ENCODE measurements around the gene PTPN6. TPM values are rescaled to one million over a fixed set of nuclear protein-coding genes. Genes with fewer than 3 reads are reported as not detected.

PTPN6 gene
- total and polyA plus RNA-seq, 2 of the 8 experiments (the other 6 are each of a cell fraction or from before 2014, with no cell fraction given): 16.3 to 28.4 TPM

- Histone ChIP-seq H3K27ac (ENCODE audit: low read depth, low read length) (no peak overlapping the region), H3K4me2 (ENCODE audit: insufficient read depth in 1 of 2, low read depth in 2 of 2, low read length in 2 of 2) (no peak overlapping the region), H4K91ac (replicated peaks; ENCODE audit: insufficient read length, low read length) (no peak overlapping the region), H3K4ac (replicated peaks; ENCODE audit: insufficient read length, low read depth, low read length) (no peak overlapping the region), H3K4me3 (ENCODE audit: extremely low read depth in 1 of 4, insufficient read depth in 2 of 4, low read depth in 3 of 4, low read length in 4 of 4) (no peak overlapping the region), H2BK120ac (replicated peaks; ENCODE audit: low read depth, low read length) (no peak overlapping the region), H3K14ac (ENCODE audit: insufficient read length) (no peak overlapping the region), H3K4me1 (replicated peaks in 1 of 4; ENCODE audit: control insufficient read depth in 3 of 4, insufficient read depth in 4 of 4, low read length in 3 of 4) (peaks cover 0 to 18% (median 10%) of the 10 kb centered on the region in 4 experiments; a peak in 6 of 7 replicates), H3K36me3 (ENCODE audit: control insufficient read depth in 2 of 4, insufficient read depth in 4 of 4, low read length in 3 of 4) (no peaks in the 10 kb centered on the region), H4K20me1 (replicated peaks in 1 of 2; ENCODE audit: control insufficient read depth in 1 of 2, insufficient read depth in 2 of 2, low read length in 2 of 2) (no peaks in the 10 kb centered on the region), H4K5ac (ENCODE audit: insufficient read length, low read depth, low read length) (no peak overlapping the region), H3K27me3 (replicated peaks in 1 of 4; ENCODE audit: control insufficient read depth in 3 of 4, extremely low read depth in 1 of 4, insufficient read depth in 3 of 4, low read length in 3 of 4) (no peaks in the 10 kb centered on the region), H3K56ac (replicated peaks; ENCODE audit: insufficient read length, low read depth, low read length) (no peak overlapping the region), H3K23ac (ENCODE audit: insufficient read length) (no peak overlapping the region), H2BK12ac (ENCODE audit: low read depth, low read length) (0 out of 2 replicates have a peak overlapping the region, but pooled peaks have one; percentile 17), H3K9me3 (ENCODE audit: insufficient read depth in 2 of 2, low read depth in 1 of 2, low read length in 1 of 2) (no peaks in the 10 kb centered on the region), H3K23me2 (ENCODE audit: low read depth, low read length) (peaks cover 4% of the 10 kb centered on the region), H2BK15ac (ENCODE audit: low read length) (no peak overlapping the region), H3K79me2 (ENCODE audit: control insufficient read depth in 1 of 2, insufficient read depth in 2 of 2, low read length in 2 of 2) (no peaks in the 10 kb centered on the region; a peak in 1 of 4 replicates), H3K18ac (ENCODE audit: extremely low read depth, low read length) (no peak overlapping the region), H2BK20ac (ENCODE audit: low read length) (no peak overlapping the region), H3K79me1 (ENCODE audit: low read depth, low read length) (peaks cover 5% of the 10 kb centered on the region), H4K8ac (ENCODE audit: extremely low read depth, insufficient read depth, low read length) (0 out of 2 replicates have a peak overlapping the region, but pooled peaks have one; percentile 14), H2AFZ (ENCODE audit: low read length) (no peak overlapping the region), H3K9ac (replicated peaks in 1 of 4; ENCODE audit: extremely low read depth in 1 of 4, low read depth in 3 of 4, low read length in 3 of 4) (no peak overlapping the region), H2AK5ac (ENCODE audit: low read depth, low read length) (no peak overlapping the region), H2BK5ac (ENCODE audit: low read depth, low read length) (peak overlapping the region; percentile 52; the same call in 1 of the 2 replicates)
- FAIRE-seq (no peak), DNase-seq (ENCODE audit: low read depth in 1 of 2, low spot score in 2 of 2) (no peak)
- ChIA-PET POLR2A (ENCODE audit: partially characterized antibody) (interaction anchor here (2.2 to 44.0 kb wide), 5 partner anchors 9 to 82 kb away, joined by 8 to 1596 read pairs (median 21); partner anchors contain the start of genes ATN1, C12orf57, EMG1 and ENO2), CTCF (ENCODE audit: partially characterized antibody) (interaction anchor here (0.8 to 2.9 kb wide), 8 partner anchors 10 to 189 kb away, joined by 3 to 35 read pairs (median 4); no protein-coding TSS in a partner anchor)
- WGBS, 2 experiments (ENCODE audit: extremely low coverage in 1 of 2, insufficient coverage in 1 of 2, insufficient read length in 1 of 2, insufficient replicate concordance in 2 of 2, low coverage in 1 of 2, low lambda C conversion rate in 2 of 2, missing lambda C conversion rate in 1 of 2): 87% methylated on average over 20 of the region's 20 CpGs; no CpG with 5 or more reads in 1 of the 2 experiments
- TF ChIP-seq RBBP5 (IDR thresholded peaks at IDR 0.05; ENCODE audit: borderline replicate concordance, low read depth, low read length) (no peak), SAP30 (IDR thresholded peaks at IDR 0.05; ENCODE audit: insufficient read depth, insufficient replicate concordance, low read length) (no peak), ASH2L (IDR thresholded peaks at IDR 0.05; ENCODE audit: low read length) (no peak), SIN3A (conservative IDR thresholded peaks at IDR 0.05 in 1 of 2, IDR thresholded peaks at IDR 0.05 in 1 of 2; ENCODE audit: low read depth in 1 of 2, low read length in 2 of 2) (no peak), TAF7 (optimal IDR thresholded peaks at IDR 0.05; ENCODE audit: borderline replicate concordance, low read depth, low read length) (no peak), ZNF274 (IDR thresholded peaks at IDR 0.05; ENCODE audit: borderline replicate concordance, extremely low read depth, low read length) (no peak), E2F6 (IDR thresholded peaks at IDR 0.05) (no peak), POU5F1 (IDR thresholded peaks at IDR 0.05; ENCODE audit: low read depth, low read length) (no peak), GABPA (IDR thresholded peaks at IDR 0.05; ENCODE audit: borderline replicate concordance, insufficient read depth, low read length) (no peak), RXRA (IDR thresholded peaks at IDR 0.05; ENCODE audit: insufficient read depth, low read depth, low read length) (no peak), CBX8 (IDR thresholded peaks at IDR 0.05; ENCODE audit: borderline replicate concordance, low read depth, low read length) (no peak)
These were observed 480 bp downstream of the PTPN6 start for GRCh38 chr12:6951551-6952120.
